Neural cell (in vitro differentiated cells): ENCODE results near the gene RPL41.

Source experiments
- EP300 ChIP-seq: fragments of 450-650 bp; conservative IDR thresholded peaks from 2 replicates; pipeline ENCODE4 v1.6.1; 2014; ENCODE audit warnings: antibody characterized with exemption, mild to moderate bottlenecking, moderate library complexity; ENCODE audit not compliant: poor library complexity, severe bottlenecking
- EZH2 ChIP-seq: fragments of 200-600, 300-800 bp; shearing (Covaris generic), sonication (generic); IDR thresholded peaks from 2 replicates; pipeline ENCODE4 v1.6.1; 2014; ENCODE audit warnings: antibody characterized with exemption, low read length, borderline replicate concordance, mild to moderate bottlenecking; ENCODE audit not compliant: insufficient read depth, poor library complexity, severe bottlenecking
- MXI1 ChIP-seq: fragments of 450-650 bp; conservative IDR thresholded peaks from 2 replicates; pipeline ENCODE4 v1.6.1; 2014; ENCODE audit warnings: antibody characterized with exemption, mild to moderate bottlenecking; ENCODE audit not compliant: poor library complexity, severe bottlenecking
- POLR2AphosphoS5 ChIP-seq: IDR thresholded peaks from 2 replicates; pipeline ENCODE4 v1.6.1; 2012
- RAD21 ChIP-seq: fragments of 450-650 bp; conservative IDR thresholded peaks from 2 replicates; pipeline ENCODE4 v1.6.1; 2014; ENCODE audit warnings: antibody characterized with exemption, mild to moderate bottlenecking, moderate library complexity
- TAF1 ChIP-seq: IDR thresholded peaks from 2 replicates; pipeline ENCODE4 v1.6.1; 2012; ENCODE audit warnings: low read depth
- TF ChIP-seq, protein P1 (sequence below): fragments of 450-650 bp; IDR thresholded peaks from 2 replicates; pipeline ENCODE4 v1.5.1; 2014; ENCODE audit warnings: antibody characterized with exemption, mild to moderate bottlenecking, moderate library complexity; ENCODE audit not compliant: poor library complexity, severe bottlenecking
- TF ChIP-seq, protein P2 (sequence below): IDR thresholded peaks from 2 replicates; pipeline ENCODE4 v1.6.1; 2012; ENCODE audit warnings: borderline replicate concordance

DNA sequence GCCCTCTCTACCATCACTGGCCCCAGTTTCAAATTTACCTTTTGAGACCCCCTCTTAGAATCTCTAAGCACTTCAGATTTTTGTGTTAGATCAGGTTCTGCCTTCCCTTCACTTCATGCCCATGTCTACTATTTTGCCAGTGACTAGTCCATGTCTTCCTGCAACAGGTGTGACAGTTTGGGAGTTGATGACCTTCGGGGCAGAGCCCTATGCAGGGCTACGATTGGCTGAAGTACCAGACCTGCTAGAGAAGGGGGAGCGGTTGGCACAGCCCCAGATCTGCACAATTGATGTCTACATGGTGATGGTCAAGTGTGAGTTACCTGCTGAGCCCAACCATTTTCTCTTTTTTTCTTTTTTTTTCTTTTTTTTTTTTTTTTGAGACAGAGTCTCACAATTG lies 17.8 kb upstream of the RPL41 start:
- no peak for TF ChIP-seq MXI1
- no peak for TF ChIP-seq EP300
- TF ChIP-seq, protein P1, sequence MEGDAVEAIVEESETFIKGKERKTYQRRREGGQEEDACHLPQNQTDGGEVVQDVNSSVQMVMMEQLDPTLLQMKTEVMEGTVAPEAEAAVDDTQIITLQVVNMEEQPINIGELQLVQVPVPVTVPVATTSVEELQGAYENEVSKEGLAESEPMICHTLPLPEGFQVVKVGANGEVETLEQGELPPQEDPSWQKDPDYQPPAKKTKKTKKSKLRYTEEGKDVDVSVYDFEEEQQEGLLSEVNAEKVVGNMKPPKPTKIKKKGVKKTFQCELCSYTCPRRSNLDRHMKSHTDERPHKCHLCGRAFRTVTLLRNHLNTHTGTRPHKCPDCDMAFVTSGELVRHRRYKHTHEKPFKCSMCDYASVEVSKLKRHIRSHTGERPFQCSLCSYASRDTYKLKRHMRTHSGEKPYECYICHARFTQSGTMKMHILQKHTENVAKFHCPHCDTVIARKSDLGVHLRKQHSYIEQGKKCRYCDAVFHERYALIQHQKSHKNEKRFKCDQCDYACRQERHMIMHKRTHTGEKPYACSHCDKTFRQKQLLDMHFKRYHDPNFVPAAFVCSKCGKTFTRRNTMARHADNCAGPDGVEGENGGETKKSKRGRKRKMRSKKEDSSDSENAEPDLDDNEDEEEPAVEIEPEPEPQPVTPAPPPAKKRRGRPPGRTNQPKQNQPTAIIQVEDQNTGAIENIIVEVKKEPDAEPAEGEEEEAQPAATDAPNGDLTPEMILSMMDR, result no peak
- no peak for TF ChIP-seq POLR2AphosphoS5
- no peak for TF ChIP-seq EZH2
- TF ChIP-seq, protein P2, sequence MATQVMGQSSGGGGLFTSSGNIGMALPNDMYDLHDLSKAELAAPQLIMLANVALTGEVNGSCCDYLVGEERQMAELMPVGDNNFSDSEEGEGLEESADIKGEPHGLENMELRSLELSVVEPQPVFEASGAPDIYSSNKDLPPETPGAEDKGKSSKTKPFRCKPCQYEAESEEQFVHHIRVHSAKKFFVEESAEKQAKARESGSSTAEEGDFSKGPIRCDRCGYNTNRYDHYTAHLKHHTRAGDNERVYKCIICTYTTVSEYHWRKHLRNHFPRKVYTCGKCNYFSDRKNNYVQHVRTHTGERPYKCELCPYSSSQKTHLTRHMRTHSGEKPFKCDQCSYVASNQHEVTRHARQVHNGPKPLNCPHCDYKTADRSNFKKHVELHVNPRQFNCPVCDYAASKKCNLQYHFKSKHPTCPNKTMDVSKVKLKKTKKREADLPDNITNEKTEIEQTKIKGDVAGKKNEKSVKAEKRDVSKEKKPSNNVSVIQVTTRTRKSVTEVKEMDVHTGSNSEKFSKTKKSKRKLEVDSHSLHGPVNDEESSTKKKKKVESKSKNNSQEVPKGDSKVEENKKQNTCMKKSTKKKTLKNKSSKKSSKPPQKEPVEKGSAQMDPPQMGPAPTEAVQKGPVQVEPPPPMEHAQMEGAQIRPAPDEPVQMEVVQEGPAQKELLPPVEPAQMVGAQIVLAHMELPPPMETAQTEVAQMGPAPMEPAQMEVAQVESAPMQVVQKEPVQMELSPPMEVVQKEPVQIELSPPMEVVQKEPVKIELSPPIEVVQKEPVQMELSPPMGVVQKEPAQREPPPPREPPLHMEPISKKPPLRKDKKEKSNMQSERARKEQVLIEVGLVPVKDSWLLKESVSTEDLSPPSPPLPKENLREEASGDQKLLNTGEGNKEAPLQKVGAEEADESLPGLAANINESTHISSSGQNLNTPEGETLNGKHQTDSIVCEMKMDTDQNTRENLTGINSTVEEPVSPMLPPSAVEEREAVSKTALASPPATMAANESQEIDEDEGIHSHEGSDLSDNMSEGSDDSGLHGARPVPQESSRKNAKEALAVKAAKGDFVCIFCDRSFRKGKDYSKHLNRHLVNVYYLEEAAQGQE, result no peak
- no peak for TF ChIP-seq RAD21
- TF ChIP-seq TAF1, result no peak
